HG02973 (cell line): ENCODE results near the gene RNF146.
"Not testable (repeated sequence)": the region's sequence is repeated elsewhere in the genome, so short reads cannot be mapped to it uniquely, and the experiment has no call there.

ENCODE experiments used
- ATAC-seq: cut with Tn5 transposase; IDR thresholded peaks from one replicate; pipeline ENCODE4 v1.9.1; 2021; ENCODE audit warnings: moderate library complexity; ENCODE audit not compliant: unreplicated experiment

RNF146 gene, protein sequence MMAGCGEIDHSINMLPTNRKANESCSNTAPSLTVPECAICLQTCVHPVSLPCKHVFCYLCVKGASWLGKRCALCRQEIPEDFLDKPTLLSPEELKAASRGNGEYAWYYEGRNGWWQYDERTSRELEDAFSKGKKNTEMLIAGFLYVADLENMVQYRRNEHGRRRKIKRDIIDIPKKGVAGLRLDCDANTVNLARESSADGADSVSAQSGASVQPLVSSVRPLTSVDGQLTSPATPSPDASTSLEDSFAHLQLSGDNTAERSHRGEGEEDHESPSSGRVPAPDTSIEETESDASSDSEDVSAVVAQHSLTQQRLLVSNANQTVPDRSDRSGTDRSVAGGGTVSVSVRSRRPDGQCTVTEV

DNA sequence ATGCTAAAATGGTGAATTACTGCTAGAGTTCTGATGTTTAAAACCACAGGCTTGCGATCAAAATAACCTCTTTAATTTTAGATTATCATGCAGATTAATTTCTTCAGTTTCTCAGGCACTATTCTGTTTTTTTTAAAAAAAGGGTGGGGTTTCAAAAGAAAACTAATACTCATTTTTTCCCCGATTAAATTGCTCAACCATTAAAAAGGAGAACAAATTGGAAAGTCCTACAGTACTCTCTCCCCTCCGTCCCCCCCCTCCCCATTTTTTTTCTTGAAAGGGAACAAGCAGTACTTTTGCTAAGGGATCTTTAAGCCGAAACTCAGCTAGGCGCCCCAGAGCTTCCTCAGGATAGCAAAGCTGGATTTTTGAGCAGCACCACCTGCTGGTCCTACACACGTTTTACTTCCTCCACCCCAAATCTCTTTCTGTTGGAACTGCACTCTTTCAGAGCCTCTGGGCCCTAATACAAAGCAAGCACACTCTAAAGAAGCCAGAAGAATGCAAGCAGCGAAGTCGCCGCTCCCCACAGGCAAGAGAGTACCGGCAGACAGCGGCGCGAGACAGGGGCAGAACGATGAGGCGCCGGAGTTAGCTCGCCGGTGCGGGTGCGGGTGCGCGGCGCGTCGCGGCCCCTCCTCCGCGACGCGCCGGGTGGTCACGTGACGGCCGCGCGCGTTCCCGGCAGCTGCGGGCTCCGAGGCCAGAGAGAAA lies at the start of gene RNF146:
Gene RNF146, plus strand, starts transcription at position 687 of the 714 bp plus-strand sequence. CDS start 13,475 bp downstream, outside the sequence.
- ATAC-seq: peak; percentile 79

DNA sequence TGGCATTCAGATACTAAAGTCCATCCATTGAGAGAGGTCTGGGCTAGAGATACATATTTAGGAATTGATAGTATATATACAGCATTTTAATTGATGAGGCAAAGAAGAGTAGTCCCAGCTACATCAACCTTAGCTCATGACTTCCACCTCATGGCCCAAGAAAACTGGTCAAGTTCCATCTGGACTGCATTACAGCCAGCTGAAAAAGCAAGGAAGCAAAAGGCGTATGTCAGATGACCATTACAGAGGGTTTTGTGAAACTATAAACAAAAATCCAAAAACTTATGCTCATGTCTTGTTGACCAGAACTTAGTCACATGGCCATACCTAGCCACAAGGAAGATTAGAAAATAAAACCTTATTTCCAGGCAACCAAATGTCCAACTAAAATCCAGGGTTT lies 46.8 kb upstream of the RNF146 start:
- ATAC-seq: no peak

DNA sequence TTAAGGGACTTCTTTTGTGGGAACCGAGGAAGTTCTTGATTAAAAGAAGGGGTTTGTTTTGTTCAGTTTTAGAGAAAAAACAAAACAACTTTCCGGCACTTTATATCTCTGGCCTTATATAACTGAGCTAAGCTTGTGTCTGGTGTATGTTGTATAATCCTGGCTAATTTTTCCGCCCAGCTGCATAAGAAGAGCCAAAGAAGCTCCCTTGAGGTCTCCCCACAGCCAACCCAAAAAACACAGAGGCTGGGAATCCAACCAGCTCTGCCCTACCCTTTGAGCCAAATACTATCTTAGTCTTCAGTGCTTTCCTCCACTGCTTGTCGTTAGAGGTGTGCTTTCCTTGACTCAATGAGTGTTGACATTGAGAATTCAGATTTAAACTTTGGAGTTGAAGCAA lies 45.5 kb upstream of the RNF146 start:
- ATAC-seq: no peak

DNA sequence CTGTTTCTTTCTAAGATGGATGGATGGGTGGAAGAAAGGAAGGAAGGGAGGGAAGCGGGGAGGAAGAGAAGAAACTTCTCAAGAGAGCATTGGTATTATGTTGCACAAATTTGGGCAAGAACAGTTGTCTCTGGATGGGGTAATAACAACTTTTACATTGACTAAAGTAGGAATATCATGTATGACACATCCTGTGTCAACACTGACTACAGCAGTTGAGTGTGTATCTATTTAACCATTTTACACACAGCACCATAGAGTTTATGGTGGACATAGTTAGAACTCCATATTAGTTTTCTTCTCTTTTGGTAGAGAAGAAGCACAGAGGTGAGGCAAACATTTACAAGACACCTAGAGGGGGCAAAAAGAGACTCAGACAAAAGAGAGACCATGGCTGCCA lies 44.2 kb upstream of the RNF146 start:
- no peak for ATAC-seq

DNA sequence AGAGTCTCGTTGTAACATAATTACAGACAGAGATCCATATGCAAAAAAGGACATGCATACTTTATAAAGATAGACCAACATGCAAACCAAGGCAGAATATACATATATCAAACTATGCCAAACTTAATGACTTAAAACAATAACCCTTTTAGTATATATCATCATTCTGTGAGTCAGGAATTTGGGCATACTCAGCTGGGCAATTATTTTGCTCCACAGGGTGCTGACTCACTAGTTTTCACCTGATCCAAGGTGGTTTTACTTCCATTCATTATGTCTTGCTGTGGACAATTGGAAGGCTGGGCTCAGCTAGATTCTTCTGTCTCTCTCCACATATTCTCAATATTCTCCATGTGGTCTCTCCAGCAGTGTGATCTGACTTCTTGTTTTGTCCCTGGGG lies 41.2 kb upstream of the RNF146 start:
- ATAC-seq: no peak

DNA sequence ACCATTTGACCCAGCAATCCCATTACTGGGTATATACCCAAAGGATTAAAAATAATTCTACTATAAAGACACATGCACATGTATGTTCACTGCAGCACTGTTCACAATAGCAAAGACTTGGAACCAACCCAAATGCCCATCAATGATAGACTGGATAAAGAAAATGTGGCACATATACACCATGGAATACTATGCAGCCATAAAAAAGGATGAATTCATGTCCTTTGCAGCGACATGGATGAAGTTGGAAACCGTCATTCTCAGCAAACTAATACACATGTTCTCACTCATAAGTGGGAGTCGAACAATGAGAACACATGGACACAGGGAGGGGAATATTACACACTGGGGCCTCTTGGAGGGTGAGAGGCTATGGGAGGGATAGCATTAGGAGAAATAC lies 32.8 kb upstream of the RNF146 start:
- not testable (repeated sequence) for ATAC-seq

DNA sequence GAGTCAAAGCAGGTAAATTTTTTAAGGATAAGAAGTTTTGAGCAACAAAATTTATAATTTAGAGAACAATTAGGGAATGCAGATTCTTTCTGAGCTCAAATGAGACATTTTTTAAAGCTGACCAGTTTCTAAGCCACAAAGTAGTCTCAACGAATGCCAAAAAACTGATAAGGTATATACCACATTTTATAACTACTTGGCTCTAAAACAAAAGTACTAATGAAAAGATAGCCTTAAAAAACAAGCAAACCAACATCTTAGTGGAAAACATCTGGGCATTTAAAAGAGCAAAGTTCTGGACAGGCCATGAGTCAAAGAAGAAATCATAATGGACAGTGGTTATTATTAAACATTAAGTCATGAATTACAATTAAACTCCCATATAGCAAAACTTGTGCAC lies 23.2 kb upstream of the RNF146 start:
- no peak for ATAC-seq

DNA sequence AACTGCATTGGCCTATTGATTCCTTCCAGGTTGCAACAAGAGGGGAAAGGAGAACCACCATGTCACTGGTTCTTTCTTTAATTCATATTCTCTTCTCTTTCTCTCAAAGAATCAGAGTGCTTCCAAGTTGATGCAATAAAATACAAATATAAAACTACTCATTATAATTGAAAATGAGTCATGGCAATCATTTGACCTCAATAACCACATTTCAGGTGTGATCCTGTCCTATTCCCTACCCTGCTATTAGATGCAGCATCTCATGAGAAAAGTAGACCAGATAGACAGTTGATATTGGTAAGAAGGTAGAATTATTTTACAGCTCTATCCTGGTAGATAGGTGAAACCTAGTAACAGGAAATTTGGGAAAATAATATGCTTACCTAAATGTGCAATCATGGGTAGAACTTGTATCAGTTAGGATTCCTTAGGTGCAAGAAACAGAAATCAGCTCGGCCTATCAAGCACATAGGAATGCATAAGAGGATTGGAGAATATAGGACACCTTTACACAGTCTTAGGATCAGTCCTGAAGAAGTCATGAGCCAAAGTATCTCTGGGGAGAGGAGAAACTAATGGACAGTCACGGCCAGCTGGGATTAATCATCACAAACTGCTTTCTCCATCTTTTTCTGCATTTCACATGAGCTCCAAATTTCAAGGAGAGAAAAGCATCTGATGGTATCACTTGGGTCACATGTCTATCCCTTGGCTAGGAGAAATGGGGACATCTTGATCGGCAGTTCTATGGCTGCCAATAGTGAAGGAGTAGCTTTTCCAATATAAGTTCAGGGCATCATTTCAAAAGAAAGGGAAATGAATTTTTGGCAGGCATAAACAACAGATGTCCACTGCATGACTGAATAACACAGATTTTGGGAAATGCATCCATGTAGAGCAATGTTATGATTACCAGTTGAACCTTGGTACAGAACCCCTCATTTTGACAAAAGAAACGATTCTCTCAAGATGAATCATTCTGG lies 19.3 kb upstream of the RNF146 start:
- no peak for ATAC-seq

DNA sequence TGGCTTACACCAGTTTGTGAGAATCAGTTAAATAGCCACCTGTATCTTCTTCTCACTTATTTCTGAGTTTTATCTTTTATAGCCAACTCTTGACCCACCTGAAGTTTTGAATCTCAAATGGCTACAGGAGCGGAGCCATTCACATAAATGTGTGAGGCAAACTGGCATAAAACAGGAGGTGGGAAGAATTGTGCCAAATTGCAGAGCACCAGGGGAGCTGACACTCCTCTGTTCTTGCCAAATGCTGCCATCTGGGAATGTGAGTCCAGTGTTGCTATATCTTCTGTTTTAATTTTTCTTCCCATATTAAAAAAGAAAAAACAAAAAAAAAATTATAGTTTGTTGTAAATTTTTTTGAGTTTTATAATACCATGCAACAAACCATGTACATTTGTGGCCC lies 17.0 kb upstream of the RNF146 start:
- no peak for ATAC-seq

DNA sequence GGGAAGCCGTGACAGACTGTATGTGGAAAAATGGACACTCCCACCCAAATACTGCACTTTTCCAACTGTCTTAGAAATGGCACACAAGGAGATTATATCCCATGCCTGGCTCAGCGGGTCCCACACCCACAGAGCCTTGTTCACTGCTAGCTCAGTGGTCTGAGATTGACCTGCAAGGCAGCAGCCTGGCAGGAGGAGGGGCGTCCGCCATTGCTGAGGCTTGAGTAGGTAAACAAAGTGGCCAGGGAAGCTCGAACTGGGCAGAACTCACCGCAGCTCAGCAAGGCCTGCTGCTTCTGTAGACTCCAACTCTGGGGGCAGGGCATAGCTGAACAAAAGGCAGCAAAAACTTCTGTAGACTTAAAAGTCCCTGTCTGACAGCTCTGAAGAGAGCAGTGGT lies 11.4 kb upstream of the RNF146 start:
- no peak for ATAC-seq

DNA sequence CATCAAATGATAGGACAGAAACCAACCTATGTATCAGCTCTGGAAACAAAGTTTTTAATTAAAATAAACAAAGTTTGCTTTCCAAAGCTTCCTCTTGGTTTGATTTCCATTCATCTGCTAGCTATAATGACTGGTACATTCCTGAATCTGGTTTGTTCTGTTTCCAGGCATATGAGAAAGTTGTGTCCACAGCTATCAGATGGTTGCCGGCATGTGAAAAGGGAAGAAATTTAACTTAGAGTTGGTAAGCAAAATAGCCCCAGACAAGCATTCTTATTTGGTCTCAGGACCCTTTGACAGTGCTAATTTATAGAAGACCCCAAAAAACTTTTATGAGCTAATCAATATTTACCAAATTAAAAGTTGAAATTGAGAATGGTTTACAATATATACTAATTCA lies 3.8 kb upstream of the RNF146 start:
- no peak for ATAC-seq

DNA sequence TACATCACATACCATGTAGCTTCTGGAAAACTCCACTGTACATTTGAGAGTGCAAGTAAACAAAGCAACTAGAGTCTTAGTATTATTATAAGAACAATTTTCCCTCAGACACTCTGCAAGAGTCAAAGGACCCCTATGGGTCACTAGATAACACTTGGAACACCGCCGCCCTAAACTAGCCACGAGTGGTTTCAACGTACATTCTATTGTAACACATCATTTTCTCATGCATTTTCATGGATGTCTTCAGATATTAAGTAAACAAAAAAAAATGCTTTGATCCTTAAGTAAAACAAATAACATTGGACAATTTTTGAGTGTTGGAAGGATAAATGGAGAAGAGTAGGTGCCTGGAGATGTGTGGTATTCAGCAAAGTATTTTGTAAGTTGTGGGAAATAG lies 3.2 kb upstream of the RNF146 start:
- ATAC-seq: no peak

DNA sequence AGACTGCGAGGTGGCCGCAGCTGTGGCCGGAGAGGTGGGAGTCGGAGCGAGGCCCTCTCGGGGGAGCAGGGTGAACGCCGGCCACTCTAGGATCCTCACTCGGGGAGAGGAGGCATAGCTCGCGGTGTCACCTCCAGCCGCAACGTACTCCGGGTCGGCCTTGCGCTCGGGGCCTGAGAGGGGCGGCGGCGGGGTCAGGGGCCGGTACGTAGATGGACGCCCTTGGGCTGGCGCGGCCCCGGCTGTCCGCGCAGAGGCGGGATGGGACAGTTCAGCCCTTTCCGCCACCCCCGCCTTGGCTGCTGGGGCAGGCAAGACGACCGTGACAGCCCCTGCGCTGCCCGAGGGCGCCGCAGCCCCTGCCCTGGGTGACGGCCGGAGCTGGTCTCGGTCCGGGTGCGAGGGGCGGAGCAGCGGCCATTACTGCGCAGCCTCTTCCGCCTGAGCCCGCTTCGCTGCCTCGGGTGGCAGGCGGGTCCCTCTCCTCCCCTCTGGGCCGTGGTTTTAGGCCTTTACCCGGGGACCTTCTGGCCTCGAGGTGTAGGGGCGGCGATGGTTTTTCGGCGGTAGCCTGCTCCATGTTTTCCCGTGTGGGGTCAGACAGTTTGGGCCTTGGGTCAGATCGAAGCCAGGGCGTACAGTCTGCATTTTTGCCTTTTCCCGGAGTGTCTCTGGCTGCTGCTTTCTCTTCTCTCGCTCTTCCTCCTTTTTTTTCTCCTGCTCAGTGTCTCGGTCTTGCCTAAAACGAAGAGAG lies 405 bp downstream of the RNF146 start:
- peak; percentile 64 for ATAC-seq

DNA sequence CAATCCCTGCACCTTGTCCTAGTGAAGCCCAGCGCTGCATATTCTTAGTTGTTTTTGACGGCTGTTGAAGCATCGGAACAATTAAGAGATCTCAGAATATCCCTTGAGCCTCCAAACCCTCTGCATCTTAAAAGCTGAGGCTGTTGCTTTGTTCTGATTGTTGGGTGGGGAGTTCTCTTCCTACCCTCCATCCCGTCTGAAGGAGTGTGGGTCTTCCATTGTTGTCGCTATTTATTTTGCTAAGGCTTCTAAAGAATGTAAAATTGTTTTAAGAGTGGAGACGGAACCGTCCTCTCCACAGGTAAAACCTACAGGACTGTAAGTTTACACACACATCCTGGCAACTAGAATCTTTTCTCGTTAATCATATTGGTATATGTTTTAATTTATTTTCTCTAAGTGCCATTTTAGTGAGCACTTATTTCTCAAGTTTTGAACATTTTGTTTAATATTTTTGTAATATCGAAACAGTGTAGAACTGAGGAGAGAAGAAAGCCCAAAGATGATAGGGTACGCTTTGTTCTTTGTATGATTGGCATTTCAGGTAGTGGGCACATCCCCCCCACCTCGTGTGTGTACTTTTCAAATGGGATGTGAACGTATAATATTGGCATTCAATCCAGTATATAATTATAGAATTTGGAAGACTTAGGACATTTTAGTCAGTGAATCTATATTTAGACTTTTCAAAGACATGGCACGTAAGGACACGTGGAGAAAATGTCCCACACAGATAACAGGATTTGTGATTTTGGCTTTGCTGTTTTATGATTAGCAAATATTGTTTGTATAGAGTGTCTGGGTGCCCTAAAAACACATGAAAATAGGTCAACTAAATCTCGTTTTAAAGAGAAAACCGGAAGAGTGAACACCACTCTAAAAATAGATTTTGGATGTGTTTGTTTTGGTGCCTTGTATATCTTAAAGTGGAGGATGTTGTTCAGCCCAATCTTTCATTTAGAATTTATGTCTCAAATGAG lies 1.3 kb downstream of the RNF146 start:
- peak; percentile 4 for ATAC-seq

DNA sequence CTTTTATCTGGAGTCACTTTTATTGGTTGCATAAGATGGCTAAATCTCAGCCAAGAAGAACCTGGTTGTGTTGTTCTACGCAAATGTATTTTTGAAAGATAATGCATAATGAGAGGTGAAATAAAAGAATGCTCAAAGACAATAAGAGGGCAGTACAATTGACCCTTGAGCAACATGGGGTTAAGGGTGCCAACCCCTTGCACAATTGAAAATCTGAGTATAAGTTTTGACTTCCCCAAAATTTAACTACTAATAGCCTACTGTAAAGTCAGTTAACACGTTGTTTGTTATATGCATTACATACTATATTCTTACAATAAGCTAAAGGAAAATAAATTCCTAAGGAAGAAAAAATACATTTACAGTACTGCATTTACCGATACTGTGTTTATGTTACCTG lies 5.9 kb downstream of the RNF146 start:
- ATAC-seq: no peak

DNA sequence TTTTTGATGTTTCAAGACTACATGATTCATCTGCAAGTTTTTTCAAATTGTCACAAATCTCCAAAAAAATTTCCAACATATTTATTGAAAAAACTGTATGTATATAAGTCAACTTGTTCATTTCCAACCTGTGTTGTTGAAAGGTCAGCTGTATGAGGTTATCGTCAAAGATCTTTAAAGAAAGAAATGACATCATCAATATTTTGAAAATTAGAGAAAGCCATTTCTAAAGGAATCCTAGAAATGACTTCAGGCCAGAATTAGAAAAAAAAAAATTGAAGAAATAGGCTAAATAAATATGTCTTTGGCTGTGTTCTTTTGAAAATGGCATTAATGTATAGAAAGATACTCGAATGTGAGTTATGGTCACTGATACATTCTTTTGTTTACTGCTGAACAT lies 6.8 kb downstream of the RNF146 start:
- no peak for ATAC-seq

DNA sequence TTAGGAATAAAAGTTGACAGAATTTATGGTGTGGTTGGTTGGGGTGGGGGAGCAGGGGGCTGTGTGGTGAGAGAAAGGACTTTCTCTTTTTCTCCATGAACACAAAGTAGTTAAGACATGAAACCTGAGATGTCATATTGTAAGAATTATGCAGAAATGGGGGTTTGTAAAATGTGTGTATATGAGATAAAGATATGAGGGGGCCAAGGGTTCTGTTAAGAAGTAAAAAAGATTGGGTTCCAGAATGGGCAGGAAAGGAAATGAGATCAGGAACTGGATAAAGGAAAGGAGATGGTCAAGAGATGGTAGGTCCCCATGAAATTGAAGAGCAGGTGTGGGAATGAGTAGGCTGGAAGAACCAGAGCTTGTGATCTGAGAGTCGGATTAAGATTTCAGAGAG lies 9.7 kb downstream of the RNF146 start:
- ATAC-seq: no peak

DNA sequence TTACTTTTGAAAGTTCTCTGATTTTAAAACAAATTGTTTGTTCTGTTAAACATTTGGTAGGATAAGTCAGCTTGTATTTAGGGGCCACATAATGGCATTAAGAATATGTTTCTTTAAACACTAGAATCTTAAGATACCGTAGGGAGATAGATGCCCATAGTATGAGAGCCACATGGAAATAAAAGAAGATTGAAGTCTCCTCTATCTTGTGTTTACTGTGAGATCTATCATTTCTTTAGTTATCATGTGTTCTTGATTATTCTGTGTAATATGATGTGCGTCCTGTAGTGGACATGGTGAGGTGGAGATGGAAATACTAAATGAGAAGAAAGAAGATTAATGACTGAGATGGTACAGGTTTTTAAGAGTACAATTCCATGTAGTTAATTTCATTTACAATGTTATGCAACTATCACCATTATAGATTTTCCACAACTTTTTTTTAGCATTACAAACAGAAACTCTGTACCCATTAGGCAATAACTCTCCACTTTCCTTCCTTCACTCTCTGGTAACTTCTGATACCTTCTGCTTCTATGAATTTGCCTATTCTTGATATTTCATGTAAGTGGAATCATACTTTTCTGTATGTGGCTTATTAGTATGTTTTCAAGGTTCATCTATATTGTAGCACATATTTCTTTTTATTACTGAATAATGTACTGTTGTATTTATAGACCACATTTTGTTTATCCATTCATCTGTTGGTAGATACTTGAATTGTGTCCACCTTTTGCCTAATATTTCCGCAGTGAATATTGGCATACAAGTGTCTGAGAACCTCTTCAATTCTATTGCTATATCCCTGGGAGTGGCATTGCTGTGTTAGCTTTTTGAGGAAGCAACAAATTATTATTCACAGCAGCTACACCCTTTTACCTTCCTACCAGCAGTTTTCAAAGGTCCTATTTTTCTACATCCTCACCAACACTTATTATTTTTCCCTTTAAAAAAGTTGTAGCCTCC lies 11.5 kb downstream of the RNF146 start:
- ATAC-seq: no peak
